IMR-90 (cell line): ENCODE data around the gene SDC1. TPM values are rescaled to one million over a fixed set of nuclear protein-coding genes. Genes with fewer than 3 reads are reported as not detected.

Experiments
- ATAC-seq: fragments of 200-7000 bp; cut with Tn5 transposase; 2 replicates; pipeline ENCODE4 v1.9.1; 2020; ENCODE audit warnings: low read depth, mild to moderate bottlenecking, moderate library complexity
- BruUV-seq: library from RNA; stranded (reverse); fragments of 400-500 nt; replicated peaks from 2 replicates; lab custom pipeline; 2021; lab: Mats Ljungman, UMichigan
- CTCF ChIA-PET: fragments of 300-600 bp; formaldehyde crosslinking; extraction: SDS; loops from one replicate; lab custom pipeline; 2021; ENCODE audit warnings: antibody characterized with exemption; lab: Yijun Ruan, JAX
- POLR2A ChIA-PET: fragments of 300-600 bp; sonication (Branson Sonifier 250); formaldehyde crosslinking; loops from one replicate; lab custom pipeline; 2022; ENCODE audit warnings: antibody characterized with exemption; ENCODE audit not compliant: unreplicated experiment; lab: Charles Lee
- DNase-seq: peaks from one replicate; pipeline ENCODE4 v3.0.0; 2013
- H2AFZ ChIP-seq: replicated peaks from 2 replicates; pipeline ENCODE3; 2013; ENCODE audit warnings: low read length, mild to moderate bottlenecking; ENCODE audit not compliant: poor library complexity
- H2AK5ac ChIP-seq: 2 replicates; pipeline ENCODE4 v1.6.1; 2013; ENCODE audit warnings: low read depth, low read length, inconsistent platforms
- H2AK9ac ChIP-seq: replicated peaks from 2 replicates; pipeline ENCODE3; 2013; ENCODE audit warnings: mild to moderate bottlenecking, low read depth, low read length, moderate library complexity; ENCODE audit not compliant: poor library complexity
- H2BK120ac ChIP-seq: 2 replicates; pipeline ENCODE4 v1.6.1; 2013; ENCODE audit warnings: low read depth, low read length, inconsistent platforms
- H2BK15ac ChIP-seq: 3 replicates; pipeline ENCODE4 v1.6.1; 2013; ENCODE audit warnings: low read depth, low read length, inconsistent platforms
- H2BK20ac ChIP-seq: 2 replicates; pipeline ENCODE4 v1.6.1; 2013; ENCODE audit warnings: low read depth, mild to moderate bottlenecking, inconsistent platforms, low read length, moderate library complexity
- H2BK5ac ChIP-seq: 2 replicates; pipeline ENCODE4 v1.6.1; 2013; ENCODE audit warnings: mild to moderate bottlenecking, low read depth, low read length, inconsistent platforms; ENCODE audit not compliant: poor library complexity, severe bottlenecking
- H3K14ac ChIP-seq: replicated peaks from 2 replicates; pipeline ENCODE4 v1.6.1; 2013; ENCODE audit warnings: low read depth, low read length, inconsistent platforms
- H3K18ac ChIP-seq: 2 replicates; pipeline ENCODE4 v1.6.1; 2013; ENCODE audit warnings: low read depth, low read length, control low read depth
- H3K23ac ChIP-seq: 2 replicates; pipeline ENCODE4 v1.6.1; 2013; ENCODE audit warnings: low read depth, low read length, inconsistent platforms
- H3K27ac ChIP-seq: 2 replicates; pipeline ENCODE4 v1.5.1; 2013; ENCODE audit warnings: mild to moderate bottlenecking, control low read depth, low read length; ENCODE audit not compliant: insufficient read depth
- H3K27me3 ChIP-seq: 2 replicates; pipeline ENCODE4 v1.6.1; 2013; ENCODE audit warnings: low read length; ENCODE audit not compliant: control insufficient read depth, insufficient read depth
- H3K36me3 ChIP-seq: 2 replicates; pipeline ENCODE4 v1.6.1; 2013; ENCODE audit warnings: low read length, mixed read lengths; ENCODE audit not compliant: control insufficient read depth, insufficient read depth
- H3K4ac ChIP-seq: 2 replicates; pipeline ENCODE4 v1.6.1; 2013; ENCODE audit warnings: low read depth, low read length, inconsistent platforms
- H3K4me1 ChIP-seq: 2 replicates; pipeline ENCODE4 v1.6.1; 2013; ENCODE audit warnings: low read length, mixed read lengths; ENCODE audit not compliant: control insufficient read depth, insufficient read depth
- H3K4me2 ChIP-seq: 2 replicates; pipeline ENCODE4 v1.6.1; 2013; ENCODE audit warnings: low read depth, mild to moderate bottlenecking, control low read depth, low read length, moderate library complexity
- H3K4me3 ChIP-seq: 2 replicates; pipeline ENCODE4 v1.5.1; 2013; ENCODE audit warnings: low read depth, mild to moderate bottlenecking, control low read depth, low read length, moderate library complexity; ENCODE audit not compliant: insufficient read depth
- H3K56ac ChIP-seq: 2 replicates; pipeline ENCODE4 v1.6.1; 2013; ENCODE audit warnings: low read length, inconsistent platforms; ENCODE audit not compliant: insufficient read depth; ENCODE audit errors: extremely low read depth
- H3K79me1 ChIP-seq, 2 experiments: 2 replicates each; pipeline ENCODE4 v1.6.1; 2013; ENCODE audit warnings: low read length in 2 of 2, inconsistent platforms in 1 of 2, low read depth in 1 of 2
- H3K9ac ChIP-seq: 2 replicates; pipeline ENCODE4 v1.6.1; 2013; ENCODE audit warnings: low read depth, low read length, control low read depth
- H3K9me1 ChIP-seq: 2 replicates; pipeline ENCODE4 v1.6.1; 2013; ENCODE audit warnings: low read length, inconsistent platforms; ENCODE audit not compliant: insufficient read depth
- H3K9me3 ChIP-seq: 2 replicates; pipeline ENCODE4 v1.6.1; 2013; ENCODE audit warnings: low read length; ENCODE audit not compliant: control insufficient read depth, insufficient read depth
- H4K20me1 ChIP-seq: 2 replicates; pipeline ENCODE4 v1.6.1; 2013; ENCODE audit warnings: low read length, inconsistent platforms; ENCODE audit not compliant: insufficient read depth
- H4K5ac ChIP-seq: 2 replicates; pipeline ENCODE4 v1.6.1; 2013; ENCODE audit warnings: mild to moderate bottlenecking, low read depth, low read length, control low read depth
- H4K8ac ChIP-seq, 2 experiments: 2 replicates each; pipeline ENCODE4 v1.6.1; 2013; ENCODE audit warnings: low read depth in 2 of 2, low read length in 2 of 2, control low read depth in 1 of 2, inconsistent platforms in 1 of 2
- H4K91ac ChIP-seq: 2 replicates; pipeline ENCODE4 v1.6.1; 2013; ENCODE audit warnings: low read depth, low read length, inconsistent platforms; ENCODE audit not compliant: insufficient read depth
- BHLHE40 ChIP-seq: fragments of 150-350 bp; IDR thresholded peaks from 2 replicates; pipeline ENCODE4 v1.6.1; 2016; ENCODE audit warnings: mild to moderate bottlenecking, low read depth, low read length
- CEBPB ChIP-seq: IDR thresholded peaks from 2 replicates; pipeline ENCODE4 v1.6.1; 2012; ENCODE audit warnings: low read depth, low read length, improper control_type of control experiment
- CHD1 ChIP-seq: IDR thresholded peaks from 2 replicates; pipeline ENCODE4 v1.6.1; 2012; ENCODE audit warnings: low read depth, low read length, improper control_type of control experiment
- FOS ChIP-seq: fragments of 150-350 bp; IDR thresholded peaks from 2 replicates; pipeline ENCODE4 v1.6.1; 2016; ENCODE audit warnings: low read depth, low read length
- MAFK ChIP-seq: IDR thresholded peaks from 2 replicates; pipeline ENCODE4 v1.6.1; 2012; ENCODE audit warnings: low read depth, low read length, improper control_type of control experiment
- MAZ ChIP-seq: IDR thresholded peaks from 2 replicates; pipeline ENCODE4 v1.6.1; 2012; ENCODE audit warnings: low read depth, mild to moderate bottlenecking, low read length, improper control_type of control experiment, moderate library complexity, borderline replicate concordance
- MXI1 ChIP-seq: IDR thresholded peaks from 2 replicates; pipeline ENCODE4 v1.6.1; 2012; ENCODE audit warnings: low read depth, mild to moderate bottlenecking, low read length, moderate library complexity, borderline replicate concordance
- NFE2L2 ChIP-seq: fragments of 150-350 bp; IDR thresholded peaks from 2 replicates; pipeline ENCODE4 v1.6.1; 2016; ENCODE audit warnings: low read depth, mild to moderate bottlenecking, low read length
- POLR2A ChIP-seq: IDR thresholded peaks from 2 replicates; pipeline ENCODE4 v1.6.1; 2012; ENCODE audit warnings: mild to moderate bottlenecking, low read depth, low read length
- RAD21 ChIP-seq: IDR thresholded peaks from 2 replicates; pipeline ENCODE4 v1.6.1; 2012; ENCODE audit warnings: low read length, improper control_type of control experiment
- RCOR1 ChIP-seq: IDR thresholded peaks from 2 replicates; pipeline ENCODE4 v1.6.1; 2012; ENCODE audit warnings: mild to moderate bottlenecking, low read length, improper control_type of control experiment; ENCODE audit not compliant: insufficient replicate concordance
- RFX5 ChIP-seq: IDR thresholded peaks from 2 replicates; pipeline ENCODE4 v1.8.0; 2012; ENCODE audit warnings: low read depth, mild to moderate bottlenecking, low read length, moderate library complexity
- SMC3 ChIP-seq: fragments of 150-350 bp; IDR thresholded peaks from 2 replicates; pipeline ENCODE4 v1.6.1; 2016; ENCODE audit warnings: low read depth, mild to moderate bottlenecking, antibody characterized with exemption, low read length, moderate library complexity
- WGBS, 2 experiments: methylation state at CpG; one replicate each; pipeline versions ENCODE4 v1.1.5 to v1.1.7; 2013; ENCODE audit warnings: missing lambda C conversion rate in 2 of 2; ENCODE audit not compliant: insufficient read length in 1 of 2; ENCODE audit errors: extremely low coverage in 2 of 2; 5-methylcytosine and 5-hydroxymethylcytosine counted together
- dilution Hi-C: fragments of 300-500 bp; cut with HindIII; formaldehyde crosslinking; loops from one replicate; pipeline ENCODE4 v1.14.3; 2018; ENCODE audit warnings: low sequenced_read_pairs; ENCODE audit not compliant: unreplicated experiment
- in situ Hi-C: fragments of 300-500 bp; cut with MboI; formaldehyde crosslinking; loops from 3 replicates; pipeline ENCODE4 v1.14.3; 2019; ENCODE audit warnings: low sequenced_read_pairs, inconsistent platforms, mixed read lengths
- intact Hi-C: fragments of 100-400 bp; cut with micrococcal nuclease; formaldehyde crosslinking; loops from 2 replicates; pipeline ENCODE4 v1.10.0; 2022
- polyA plus RNA-seq, 3 experiments: library from polyadenylated mRNA; depleted of rRNA; stranded (reverse); fragments of >200 nt; gene quantifications; 2 replicates each; pipeline ENCODE4 v1.2.3, GENCODE V29; 2012; ENCODE audit warnings: low replicate concordance in 1 of 3
- total RNA-seq: library from RNA; depleted of rRNA; stranded (reverse); fragments of >200 nt; gene quantifications from 2 replicates; pipeline ENCODE4 v1.2.3, GENCODE V29; 2012
- TF ChIP-seq, protein P1 (sequence below): fragments of 150-350 bp; IDR thresholded peaks from 2 replicates; pipeline ENCODE4 v1.6.1; 2016; ENCODE audit warnings: low read depth, mild to moderate bottlenecking, low read length, moderate library complexity, borderline replicate concordance
- TF ChIP-seq, protein P2 (sequence below): conservative IDR thresholded peaks from 2 replicates; pipeline ENCODE4 v1.5.1; 2012; ENCODE audit warnings: mild to moderate bottlenecking, low read depth, low read length, improper control_type of control experiment
- TF ChIP-seq, protein P3 (sequence below): fragments of 150-350 bp; IDR thresholded peaks from 2 replicates; pipeline ENCODE4 v1.6.1; 2017; ENCODE audit warnings: mild to moderate bottlenecking, antibody characterized with exemption, low read length, low read depth

SDC1 gene
- total and polyA plus RNA-seq, 2 of the 4 experiments (the other 2 are of a cell fraction) = 22.0 to 28.3 TPM

DNA sequence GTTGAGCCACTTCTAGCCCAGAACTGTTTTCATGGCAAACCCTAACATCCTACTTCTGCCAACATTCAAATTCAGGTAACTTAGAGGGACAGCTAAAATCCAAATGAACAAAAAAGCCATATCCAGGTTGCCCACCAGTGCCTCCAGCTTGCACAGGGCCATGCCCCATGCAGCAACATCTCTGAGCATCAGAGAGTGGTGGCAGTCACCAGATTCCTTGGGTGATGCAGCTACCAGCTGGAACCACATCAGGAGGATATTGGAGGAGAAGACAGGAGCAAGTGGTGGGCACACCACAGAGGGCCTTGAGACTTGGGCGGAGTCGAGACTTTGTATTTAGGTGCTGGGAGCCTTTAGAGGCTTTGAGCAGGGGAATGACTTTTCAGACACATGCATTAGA is 50.5 kb downstream of the SDC1 start:
- H3K9ac ChIP-seq = no peak overlapping the region
- intact Hi-C loops (no loop called here), in situ Hi-C loops (no loop called here), dilution Hi-C loops (no loop called here)
- no peak overlapping the region for H2AK9ac ChIP-seq
- H3K56ac ChIP-seq = no peak overlapping the region
- H3K9me1 ChIP-seq = peaks cover 2% of the 10 kb centered on the region; the same call in 1 of the 2 replicates
- no peak overlapping the region for H3K4ac ChIP-seq
- H3K27ac ChIP-seq = no peak overlapping the region
- ChIA-PET CTCF (no interaction called here), POLR2A (no interaction called here)
- H3K23ac ChIP-seq = no peak overlapping the region
- no peaks in the 10 kb centered on the region for H3K9me3 ChIP-seq
- H4K8ac ChIP-seq = no peak overlapping the region
- WGBS, 2 experiments = no CpG with 5 or more reads among the region's 2 CpGs
- H2BK5ac ChIP-seq = no peak overlapping the region
- no peak overlapping the region for H4K91ac ChIP-seq
- BruUV-seq = no TSS peak
- H3K27me3 ChIP-seq = 0 out of 2 replicates have a peak, but pooled peaks cover 3% of the 10 kb centered on the region
- no peak overlapping the region for H2AFZ ChIP-seq
- no peak overlapping the region for H4K5ac ChIP-seq
- TF ChIP-seq MAZ = no peak
- no peak for TF ChIP-seq RFX5
- TF ChIP-seq, protein P1, sequence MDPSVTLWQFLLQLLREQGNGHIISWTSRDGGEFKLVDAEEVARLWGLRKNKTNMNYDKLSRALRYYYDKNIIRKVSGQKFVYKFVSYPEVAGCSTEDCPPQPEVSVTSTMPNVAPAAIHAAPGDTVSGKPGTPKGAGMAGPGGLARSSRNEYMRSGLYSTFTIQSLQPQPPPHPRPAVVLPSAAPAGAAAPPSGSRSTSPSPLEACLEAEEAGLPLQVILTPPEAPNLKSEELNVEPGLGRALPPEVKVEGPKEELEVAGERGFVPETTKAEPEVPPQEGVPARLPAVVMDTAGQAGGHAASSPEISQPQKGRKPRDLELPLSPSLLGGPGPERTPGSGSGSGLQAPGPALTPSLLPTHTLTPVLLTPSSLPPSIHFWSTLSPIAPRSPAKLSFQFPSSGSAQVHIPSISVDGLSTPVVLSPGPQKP = no peak
- TF ChIP-seq SMC3 = no peak
- TF ChIP-seq, protein P2, sequence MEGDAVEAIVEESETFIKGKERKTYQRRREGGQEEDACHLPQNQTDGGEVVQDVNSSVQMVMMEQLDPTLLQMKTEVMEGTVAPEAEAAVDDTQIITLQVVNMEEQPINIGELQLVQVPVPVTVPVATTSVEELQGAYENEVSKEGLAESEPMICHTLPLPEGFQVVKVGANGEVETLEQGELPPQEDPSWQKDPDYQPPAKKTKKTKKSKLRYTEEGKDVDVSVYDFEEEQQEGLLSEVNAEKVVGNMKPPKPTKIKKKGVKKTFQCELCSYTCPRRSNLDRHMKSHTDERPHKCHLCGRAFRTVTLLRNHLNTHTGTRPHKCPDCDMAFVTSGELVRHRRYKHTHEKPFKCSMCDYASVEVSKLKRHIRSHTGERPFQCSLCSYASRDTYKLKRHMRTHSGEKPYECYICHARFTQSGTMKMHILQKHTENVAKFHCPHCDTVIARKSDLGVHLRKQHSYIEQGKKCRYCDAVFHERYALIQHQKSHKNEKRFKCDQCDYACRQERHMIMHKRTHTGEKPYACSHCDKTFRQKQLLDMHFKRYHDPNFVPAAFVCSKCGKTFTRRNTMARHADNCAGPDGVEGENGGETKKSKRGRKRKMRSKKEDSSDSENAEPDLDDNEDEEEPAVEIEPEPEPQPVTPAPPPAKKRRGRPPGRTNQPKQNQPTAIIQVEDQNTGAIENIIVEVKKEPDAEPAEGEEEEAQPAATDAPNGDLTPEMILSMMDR = no peak
- TF ChIP-seq FOS = no peak
- TF ChIP-seq POLR2A = no peak
- TF ChIP-seq CEBPB = no peak
- TF ChIP-seq BHLHE40 = no peak
- no peak for TF ChIP-seq MXI1
- no peak for TF ChIP-seq CHD1
- TF ChIP-seq, protein P3, sequence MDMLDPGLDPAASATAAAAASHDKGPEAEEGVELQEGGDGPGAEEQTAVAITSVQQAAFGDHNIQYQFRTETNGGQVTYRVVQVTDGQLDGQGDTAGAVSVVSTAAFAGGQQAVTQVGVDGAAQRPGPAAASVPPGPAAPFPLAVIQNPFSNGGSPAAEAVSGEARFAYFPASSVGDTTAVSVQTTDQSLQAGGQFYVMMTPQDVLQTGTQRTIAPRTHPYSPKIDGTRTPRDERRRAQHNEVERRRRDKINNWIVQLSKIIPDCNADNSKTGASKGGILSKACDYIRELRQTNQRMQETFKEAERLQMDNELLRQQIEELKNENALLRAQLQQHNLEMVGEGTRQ = no peak
- TF ChIP-seq NFE2L2 = no peak
- TF ChIP-seq MAFK = no peak
- no peak for TF ChIP-seq RCOR1
- no peak for TF ChIP-seq RAD21
- H2AK5ac ChIP-seq = no peak overlapping the region
- no peak for ATAC-seq
- no peaks in the 10 kb centered on the region for H4K20me1 ChIP-seq
- no peak for DNase-seq
- H3K4me1 ChIP-seq = no peaks in the 10 kb centered on the region
- H3K14ac ChIP-seq = no peak overlapping the region
- H3K79me1 ChIP-seq = no peaks in the 10 kb centered on the region
- H2BK15ac ChIP-seq = no peak overlapping the region
- H3K4me3 ChIP-seq = no peak overlapping the region
- H2BK120ac ChIP-seq = no peak overlapping the region
- no peaks in the 10 kb centered on the region for H3K36me3 ChIP-seq
- no peak overlapping the region for H2BK20ac ChIP-seq
- H3K18ac ChIP-seq = no peak overlapping the region
- no peak overlapping the region for H3K4me2 ChIP-seq
